GM18526 (cell line): Measurements from ENCODE around the gene MIOS.

Experiments
- POLR2A ChIP-seq: IDR thresholded peaks from 3 replicates; pipeline ENCODE4 v1.6.1; 2011; ENCODE audit not compliant: insufficient read length; ENCODE audit errors: extremely low read depth

MIOS gene

DNA sequence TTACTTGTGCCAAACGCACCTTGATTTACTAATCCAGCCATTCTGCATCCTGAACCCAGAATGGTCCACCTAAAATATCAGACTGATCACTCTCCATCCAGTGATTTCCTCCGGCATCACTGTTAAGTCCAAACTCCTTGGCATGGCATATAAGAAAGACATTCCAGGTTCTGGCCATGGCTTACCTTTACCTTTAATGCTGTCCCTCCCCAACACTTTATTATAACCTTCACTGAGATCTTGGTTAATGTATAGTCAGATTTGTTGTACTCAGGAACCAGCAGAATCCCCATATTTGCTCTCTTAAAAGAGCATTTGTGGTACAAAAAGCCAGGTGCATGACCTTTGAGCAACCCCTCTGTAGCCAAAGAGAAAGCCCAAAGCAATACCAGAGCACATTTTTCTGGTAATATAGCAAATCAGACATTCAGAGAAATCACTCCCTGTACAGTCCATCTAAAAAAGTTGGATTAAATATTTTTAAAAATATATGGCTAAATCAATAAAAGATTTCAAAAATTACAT, 84.1 kb downstream of the MIOS start:
- TF ChIP-seq POLR2A = no peak

DNA sequence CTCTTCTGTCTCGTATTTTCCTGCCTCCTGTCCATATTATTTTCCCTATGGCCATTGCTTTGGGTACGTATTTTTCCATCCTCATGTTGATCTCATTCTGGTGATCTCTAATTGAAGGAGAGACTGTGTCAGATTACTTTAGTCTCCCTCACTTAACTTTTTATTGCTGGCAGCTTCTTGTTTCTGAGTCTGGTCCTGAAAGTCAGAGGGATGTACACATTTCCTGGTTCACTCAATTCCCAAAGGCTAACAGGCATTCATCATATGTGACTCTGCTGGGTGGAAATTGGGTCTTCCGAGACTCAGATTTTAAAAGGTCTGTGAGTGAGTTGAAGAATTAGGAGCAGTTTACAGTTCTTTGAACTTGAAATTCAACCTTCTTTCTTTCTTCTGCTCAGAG, 84.8 kb downstream of the MIOS start:
- no peak for TF ChIP-seq POLR2A

DNA sequence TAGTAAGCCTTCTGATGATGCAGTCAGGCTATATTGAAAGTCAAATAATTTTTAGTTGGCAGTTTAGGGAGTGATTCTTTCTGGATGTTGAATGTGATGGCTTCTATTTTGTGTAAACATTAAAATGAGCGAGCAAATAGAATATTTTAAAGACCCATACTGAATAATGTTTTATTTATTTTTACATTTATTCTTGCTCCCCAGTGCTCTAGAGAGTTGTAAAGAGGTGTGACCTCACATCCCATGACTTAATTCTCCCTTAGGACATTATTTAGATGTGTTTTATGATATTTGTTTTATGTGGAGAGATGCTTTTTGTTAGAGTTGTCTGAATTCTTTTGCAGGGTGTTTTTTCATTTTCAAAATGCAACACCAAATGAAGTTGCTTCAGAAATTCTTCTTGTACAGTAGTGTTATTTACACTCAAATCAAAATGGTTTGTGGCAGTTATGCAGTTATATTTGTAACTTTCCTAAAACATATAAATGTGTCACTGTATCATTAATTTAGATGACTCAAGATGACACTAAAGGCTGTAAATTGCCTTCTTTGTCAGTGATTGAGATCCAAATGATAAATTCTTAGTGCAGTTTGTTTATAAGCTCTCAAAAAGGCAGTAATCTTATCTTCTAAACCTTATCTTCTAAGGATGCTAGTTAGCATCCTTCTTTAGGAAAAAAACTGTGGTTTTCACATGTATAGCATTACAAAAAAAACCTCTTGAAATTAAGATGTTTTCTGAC, 86.3 kb downstream of the MIOS start:
- no peak for TF ChIP-seq POLR2A

- no peak for TF ChIP-seq POLR2A
Observed at GRCh38 chr7:7653593-7654187, 87.0 kb downstream of the MIOS start.

DNA sequence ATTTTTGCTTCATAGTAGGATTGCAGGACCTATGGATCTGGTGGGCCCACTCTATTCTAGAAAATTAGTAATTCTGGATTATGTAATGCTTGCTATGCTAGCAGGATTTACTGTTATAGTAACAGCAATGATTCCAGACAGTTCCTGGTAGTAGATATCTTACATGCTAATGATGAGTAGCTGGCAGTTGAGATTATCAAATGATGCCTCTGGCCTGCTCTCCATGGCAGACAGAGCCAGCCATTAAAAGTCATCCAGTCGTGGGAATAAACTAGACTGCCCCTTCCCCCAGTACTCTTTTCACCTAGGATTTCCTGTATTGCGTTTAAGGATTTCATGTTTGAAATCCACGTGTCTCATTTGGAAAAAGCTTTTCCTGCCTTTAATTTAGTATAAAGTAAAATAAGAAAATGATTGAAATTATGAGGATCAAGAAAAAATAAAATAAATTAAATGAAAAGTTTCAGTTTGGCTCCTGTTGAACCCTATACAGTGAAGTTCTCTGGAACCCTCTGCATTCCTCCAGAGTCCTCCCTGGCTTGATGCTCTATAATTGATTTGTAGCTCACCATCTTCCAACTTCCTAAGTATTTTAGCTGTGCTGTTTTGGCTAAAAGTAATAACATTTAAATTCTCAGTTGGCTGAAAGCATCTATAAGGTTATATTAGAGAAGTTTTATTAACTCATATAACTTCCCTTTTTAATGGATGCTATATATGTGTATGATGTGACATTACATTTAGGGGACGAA, 88.5 kb downstream of the MIOS start:
- no peak for TF ChIP-seq POLR2A
